Fibroblast of the conjunctiva (primary cell): ENCODE results near the gene VSTM2B.

ENCODE experiments used
- DNase-seq: peaks from one replicate; pipeline ENCODE4 v3.0.0-alpha.2; 2010; ENCODE audit warnings: low read depth

The VSTM2B gene

DNA sequence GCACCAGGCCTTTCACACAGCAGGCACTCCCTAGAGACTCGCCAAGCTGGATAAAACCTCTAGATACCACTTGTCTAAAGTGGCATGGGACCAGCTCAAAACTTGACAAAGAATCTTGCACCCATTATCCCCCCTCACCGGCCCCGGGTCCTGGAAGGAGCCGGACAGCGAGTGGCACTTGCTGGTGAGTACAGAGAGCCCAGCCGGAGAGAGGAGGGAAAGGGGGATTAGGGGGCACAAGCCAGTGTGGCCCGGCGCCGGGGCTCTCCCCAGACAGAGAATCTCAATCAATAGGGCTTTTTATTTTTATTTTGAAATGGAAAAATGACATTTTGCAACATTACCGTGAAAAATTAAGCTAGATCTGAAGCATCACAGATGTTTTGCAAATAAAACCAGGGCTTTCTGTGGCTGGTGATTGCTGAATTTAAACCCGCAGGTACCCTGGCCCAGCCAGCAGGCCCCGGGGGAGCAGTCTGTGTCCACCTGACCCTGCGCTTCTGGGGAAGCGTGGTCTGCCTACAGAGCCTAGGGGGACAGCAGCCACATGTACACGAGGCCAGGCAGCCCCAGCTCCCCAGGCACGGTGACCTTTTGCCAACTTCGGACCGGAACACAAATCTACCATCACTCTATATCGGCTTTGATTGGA, 10.0 kb upstream of the VSTM2B start:
- DNase-seq, result no peak

- DNase-seq, result no peak
These were observed 9.5 kb upstream of the VSTM2B start for GRCh38 chr19:29516358-29516725.

DNA sequence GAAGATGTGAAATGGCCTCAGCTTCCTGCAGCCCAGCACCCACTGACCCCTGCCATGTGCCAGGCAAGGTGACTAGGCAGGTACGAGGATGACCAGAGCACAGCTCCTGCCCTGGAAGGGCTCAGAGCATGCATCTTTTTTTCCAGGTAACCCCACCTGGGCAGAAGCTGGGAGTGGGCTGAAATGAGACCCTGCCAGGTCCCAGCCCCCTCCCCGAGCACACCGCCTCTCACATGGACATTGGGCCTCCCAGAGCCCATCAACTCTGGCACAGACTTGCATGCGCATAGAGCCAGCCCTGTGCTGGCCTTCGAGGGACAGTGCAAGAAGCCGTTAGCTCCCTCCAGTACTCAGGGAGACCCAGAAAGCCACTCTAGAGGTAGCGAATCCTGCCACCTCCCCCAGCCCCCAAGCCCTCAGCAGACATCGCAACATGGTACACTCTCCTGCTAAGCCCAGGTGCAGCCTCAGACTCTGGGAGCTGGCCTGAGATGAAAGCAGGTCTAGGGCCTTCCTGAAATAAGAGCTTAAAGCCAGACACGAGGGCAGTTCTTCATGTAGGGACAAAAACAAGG, 8.9 kb upstream of the VSTM2B start:
- DNase-seq, result no peak

DNA sequence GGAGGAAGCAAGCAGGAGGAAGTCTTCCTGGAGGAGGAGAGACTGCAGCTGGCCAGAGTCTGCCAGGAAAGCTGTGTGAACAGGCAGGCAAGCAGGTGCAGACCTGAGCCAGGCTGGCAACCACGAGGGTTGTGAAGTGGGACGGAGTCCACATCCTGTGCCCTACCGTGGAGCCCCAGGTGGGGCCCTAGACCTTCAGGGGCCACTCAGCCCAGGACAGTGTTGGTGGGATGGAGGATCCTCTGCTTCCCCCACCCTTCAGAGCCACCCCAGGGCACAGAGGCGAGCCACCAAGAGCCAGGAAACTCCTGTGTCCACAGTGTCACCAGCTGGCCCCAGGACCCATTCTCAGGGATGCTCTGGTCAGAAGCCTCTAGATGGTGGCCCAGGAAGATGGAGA, 8.4 kb upstream of the VSTM2B start:
- DNase-seq, result no peak

GRCh38 chr19:29517946-29518345, 7.8 kb upstream of the VSTM2B start:
- no peak for DNase-seq

GRCh38 chr19:29519146-29519545, 6.6 kb upstream of the VSTM2B start:
- DNase-seq, result no peak

DNA sequence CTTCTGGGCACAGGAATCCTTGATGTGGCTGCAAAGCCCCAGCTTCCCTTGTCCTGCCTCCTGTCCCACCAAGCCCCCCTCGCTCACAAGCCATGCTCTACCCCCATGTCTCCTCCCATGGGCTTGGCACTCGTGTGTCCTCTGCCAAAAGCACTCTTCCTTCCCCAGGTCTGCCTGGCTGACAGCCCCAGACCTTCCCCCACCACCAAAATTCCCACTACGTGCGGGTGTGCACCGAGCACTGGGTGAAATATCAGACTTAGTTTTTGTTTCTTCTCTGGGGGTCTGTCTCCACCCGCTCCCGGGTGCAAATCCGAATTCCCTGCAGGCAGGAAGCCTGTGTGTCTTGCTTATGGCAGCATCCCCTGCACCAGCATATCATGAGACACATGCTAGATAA, 5.9 kb upstream of the VSTM2B start:
- DNase-seq, result no peak

GRCh38 chr19:29520390-29520789, 5.4 kb upstream of the VSTM2B start:
- DNase-seq, result no peak

DNA sequence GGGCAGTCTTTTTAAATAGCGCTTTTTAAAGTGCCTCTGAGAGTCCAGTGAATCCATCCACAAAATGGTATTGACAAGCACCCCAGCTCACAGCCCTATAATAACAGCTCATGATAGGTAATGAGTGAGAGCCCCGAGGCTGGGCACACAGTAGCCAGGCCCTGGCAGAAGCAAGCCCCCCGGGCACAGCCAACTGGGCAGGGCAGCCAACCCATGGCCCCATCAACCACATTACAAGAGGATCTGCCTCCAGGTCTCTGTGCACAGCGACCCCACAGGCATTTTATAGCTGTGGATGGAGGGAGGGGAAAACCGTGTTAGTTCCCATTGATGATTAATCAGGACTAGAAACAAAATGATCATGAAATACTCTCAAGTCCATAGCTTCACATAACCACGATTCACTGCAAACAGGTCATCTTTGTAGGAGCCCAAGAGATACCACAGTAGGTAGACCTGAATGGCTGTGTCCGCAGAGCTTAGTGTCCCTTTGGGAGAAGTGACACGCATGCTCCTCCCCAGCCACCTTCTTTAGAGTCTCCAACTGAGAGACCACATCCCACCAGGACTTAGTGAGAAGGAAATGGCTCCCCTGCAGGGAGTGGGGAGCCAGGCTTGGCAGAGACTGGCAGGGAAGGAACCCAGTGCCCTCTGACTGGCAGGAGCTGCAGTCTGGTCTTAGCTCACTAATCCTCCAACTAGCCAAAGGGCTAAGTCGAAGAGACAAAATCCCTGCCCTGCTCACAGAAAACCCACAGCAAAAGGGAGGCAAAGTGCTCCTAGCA, 4.3 kb upstream of the VSTM2B start:
- no peak for DNase-seq

DNA sequence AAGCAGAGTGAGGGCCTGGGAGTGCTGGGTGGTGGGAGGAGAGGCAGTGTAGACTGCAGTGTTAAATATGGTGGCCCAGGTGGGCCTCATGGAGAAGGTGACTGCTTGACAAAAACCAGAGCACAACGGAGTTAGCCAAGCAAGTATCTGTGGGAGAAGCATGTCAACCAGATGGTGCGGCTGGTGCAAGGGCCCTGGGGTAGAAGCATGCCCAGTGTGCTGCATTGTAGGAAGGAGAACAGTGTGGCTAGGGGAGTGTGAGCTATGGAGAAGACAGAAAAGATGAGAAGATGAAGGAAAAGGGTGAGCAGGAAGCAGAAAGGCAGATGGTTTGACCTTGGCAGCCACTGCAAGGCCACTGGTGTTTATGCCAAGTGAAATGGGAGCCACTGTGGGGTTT, 2.2 kb upstream of the VSTM2B start:
- no peak for DNase-seq

GRCh38 chr19:29524201-29524911, 1.4 kb upstream of the VSTM2B start:
- DNase-seq, result no peak

GRCh38 chr19:29524912-29525831, 622 bp upstream of the VSTM2B start:
- DNase-seq, result no peak

DNA sequence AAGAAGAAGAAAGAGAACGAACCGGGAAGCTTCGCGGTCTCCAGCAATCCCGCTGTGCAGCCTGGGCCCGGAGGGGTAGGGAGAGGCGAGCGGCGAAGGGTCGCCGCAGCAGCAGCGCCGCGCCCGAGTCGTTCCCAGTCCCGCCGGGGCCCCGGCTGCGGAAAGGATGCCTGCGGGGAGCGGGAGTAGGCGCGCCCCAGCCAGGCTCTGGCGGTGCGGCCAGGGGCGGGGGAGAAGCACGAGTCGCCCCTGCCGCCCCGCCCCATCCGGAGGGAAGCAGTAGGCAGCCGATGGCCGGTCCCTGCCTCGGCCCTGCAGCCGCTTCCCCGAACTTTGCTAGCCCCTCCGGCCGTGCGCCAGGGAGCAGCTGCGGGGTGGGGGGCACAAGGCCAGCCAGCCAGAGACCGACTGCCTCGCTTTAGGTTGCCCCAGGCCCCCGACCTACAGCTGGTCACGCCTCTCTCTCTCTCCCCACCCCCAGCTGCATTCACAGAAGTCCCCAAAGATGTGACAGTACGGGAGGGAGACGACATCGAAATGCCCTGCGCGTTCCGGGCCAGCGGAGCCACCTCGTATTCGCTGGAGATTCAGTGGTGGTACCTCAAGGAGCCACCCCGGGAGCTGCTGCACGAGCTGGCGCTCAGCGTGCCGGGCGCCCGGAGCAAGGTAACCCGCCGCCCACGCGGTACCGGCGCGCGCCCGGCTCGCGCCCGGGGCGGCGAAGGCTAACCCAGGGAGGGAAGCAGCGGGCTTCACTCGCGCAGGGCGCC, 1.1 kb downstream of the VSTM2B start:
- no peak for DNase-seq

DNA sequence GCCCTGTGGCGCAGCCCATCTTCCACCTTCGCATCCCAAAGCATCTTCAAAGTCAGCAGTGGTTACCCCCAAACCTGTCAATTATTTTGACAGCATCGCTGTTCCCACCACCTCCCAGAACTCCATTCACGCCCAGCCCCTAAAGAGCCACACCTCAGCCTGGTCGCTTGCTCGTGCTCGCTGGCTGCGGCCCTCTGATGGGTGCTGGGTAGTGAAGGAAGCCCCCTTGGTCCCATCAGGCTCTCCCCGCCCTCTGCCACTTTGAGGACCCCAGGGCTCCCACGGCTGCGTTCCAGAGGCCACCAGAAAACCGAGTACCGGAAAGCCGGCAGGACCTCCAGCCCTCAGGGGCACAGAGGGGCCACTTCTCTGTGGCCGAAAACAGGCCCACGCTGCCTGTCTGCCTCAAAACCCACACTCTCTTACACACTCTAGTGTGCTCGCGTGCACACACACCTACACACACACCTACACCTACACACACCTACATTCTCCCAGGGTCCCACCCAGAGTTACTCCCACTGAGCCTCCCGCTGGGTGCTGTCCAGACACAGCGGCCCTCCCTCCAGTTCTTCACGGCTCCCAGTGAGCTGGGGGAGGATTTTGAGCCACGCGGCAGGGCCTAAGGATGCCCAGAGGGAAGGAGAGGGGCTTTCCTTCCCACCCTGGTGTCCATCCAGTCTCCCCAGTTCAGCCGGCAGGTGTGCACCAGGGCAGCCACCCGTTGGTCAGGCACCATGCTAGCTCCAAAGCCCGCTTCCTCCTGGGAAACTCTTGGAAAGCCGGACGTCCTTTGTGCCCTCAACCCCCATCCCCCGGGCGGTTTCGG, 1.9 kb downstream of the VSTM2B start:
- no peak for DNase-seq

GRCh38 chr19:29528350-29528945, 2.7 kb downstream of the VSTM2B start:
- DNase-seq, result peak; percentile 32

DNA sequence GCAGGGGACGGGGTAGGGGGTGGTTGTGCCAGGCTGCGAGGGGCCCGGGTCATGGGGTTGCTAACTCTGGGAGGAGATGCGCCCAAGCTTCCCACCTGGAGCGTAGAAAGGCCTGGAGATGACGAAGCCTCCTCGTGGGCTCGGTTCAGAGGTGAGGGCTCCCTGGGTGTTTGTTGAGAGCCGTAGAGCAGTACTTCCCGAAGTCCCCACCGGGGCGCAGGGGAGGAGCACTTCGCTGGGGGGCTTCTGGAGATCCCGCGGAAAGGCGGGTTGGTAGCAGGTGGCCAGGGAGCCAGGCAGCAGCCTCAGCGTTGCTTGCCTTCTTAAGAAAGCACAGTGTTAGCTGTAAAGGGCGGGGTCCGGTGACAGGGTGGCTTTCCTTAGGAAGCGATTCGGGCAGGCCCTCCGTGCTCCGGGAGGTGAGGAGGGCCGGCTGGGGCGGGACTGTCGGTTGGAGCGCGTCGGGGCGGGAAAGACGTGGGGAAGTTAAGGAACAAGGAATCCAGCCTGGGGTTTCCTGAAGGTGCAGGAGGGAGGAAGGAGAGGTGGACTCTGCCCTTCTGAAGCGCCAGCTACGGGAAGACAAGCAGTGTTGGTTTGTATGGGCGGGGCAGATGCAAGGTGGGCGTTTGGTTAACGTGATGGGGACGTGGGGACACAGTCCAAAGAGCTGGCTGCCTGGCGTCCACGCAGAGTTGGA, 3.3 kb downstream of the VSTM2B start:
- DNase-seq, result no peak

- no peak for DNase-seq
These were observed 4.1 kb downstream of the VSTM2B start for GRCh38 chr19:29529646-29530539.
